NCI-H510A treated with DMSO at 0.1 percent for 48 hours (cell line): ENCODE data around the gene CEP128.

Experiments
- DNase-seq: peaks from one replicate; lab custom pipeline; 2025; lab: John Stamatoyannopoulos, UW

CEP128 gene

GRCh38 chr14:80771201-80771600 lies 170.3 kb downstream of the CEP128 start:
- no peak for DNase-seq

DNA sequence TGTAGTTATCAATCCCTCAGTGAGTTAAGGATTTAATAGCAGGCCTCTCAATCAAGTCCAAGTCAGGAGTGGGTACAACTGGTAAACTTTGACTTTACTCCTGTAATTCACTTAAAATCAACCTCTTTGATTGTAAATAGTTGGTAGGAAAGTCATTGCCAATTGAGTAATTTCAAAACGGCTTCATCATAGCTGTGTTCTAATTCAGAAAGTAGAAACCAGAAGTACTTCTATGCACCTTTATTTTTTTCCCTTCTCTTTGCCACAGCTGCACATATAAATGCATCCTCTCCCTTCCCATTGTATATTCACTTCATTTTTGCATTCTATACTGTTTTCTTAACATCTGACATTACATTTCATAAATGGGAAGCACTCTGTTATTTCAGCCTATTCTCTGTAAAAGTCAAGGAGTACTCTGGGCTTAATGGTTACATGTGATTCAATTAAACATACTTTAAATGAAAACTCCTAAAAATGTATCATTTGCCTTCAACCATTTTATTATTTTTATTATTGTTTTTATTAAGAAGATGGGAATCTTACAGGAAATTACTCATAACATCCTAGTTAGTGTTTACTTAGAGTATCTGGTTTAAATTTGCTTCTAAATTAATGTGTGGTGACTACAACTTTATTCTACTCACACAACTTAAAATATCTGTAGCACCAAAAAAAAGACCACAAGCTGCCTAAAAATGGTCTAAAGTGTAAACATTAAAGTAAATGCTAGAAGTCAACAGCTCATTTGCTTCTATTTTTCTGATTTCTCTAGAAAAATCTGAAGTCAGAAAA lies 171.2 kb downstream of the CEP128 start:
- no peak for DNase-seq

DNA sequence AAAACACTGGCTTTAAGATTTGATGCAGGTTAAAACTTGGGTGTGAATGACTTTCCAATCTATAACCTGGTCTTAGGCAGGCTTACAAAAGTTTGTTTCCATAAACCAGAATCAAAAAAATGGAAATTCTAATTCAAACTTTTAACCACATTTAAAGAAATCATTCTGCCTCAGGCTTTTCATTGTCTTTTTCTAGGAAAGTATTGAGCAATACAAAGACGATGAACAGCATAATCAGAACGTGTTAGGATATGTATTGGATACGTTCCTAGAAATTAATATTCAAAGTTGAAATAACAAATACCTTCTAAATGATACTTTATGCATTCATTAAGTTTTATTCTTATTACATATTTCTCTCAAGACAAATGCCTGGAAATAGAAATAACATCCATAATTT lies 172.9 kb downstream of the CEP128 start:
- no peak for DNase-seq

DNA sequence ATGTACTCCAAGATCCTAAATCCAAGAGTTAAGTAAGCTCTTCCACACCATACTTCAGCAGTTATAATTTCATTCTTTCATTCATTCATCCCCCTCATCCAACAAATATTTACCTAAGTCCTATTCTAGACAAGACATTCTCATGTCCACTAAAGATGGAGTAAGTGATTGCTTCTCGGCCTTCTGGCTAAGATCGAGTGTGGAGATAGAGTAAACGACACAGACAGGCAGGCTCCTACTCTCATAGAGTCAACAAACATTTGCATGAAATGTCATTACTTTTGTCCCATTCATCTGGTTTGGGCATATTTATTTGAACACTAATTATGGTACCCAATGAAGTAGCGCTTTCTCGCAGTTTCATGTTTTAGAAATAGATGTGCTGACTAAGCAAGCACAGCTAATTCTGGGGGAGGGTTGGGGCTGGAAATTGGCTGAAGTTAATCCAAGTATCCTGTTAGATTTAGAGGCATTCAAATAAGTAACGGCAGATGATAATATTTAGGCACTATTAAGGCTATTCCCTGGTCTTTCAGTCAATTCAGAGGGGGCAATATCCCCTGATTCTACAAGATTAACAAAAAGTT lies 176.5 kb downstream of the CEP128 start:
- DNase-seq, result no peak

GRCh38 chr14:80764496-80764895 lies 177.0 kb downstream of the CEP128 start:
- no peak for DNase-seq

- DNase-seq, result no peak
Measured at GRCh38 chr14:80762641-80763228, 178.8 kb downstream of the CEP128 start.

GRCh38 chr14:80754696-80755095 lies 186.8 kb downstream of the CEP128 start:
- no peak for DNase-seq

DNA sequence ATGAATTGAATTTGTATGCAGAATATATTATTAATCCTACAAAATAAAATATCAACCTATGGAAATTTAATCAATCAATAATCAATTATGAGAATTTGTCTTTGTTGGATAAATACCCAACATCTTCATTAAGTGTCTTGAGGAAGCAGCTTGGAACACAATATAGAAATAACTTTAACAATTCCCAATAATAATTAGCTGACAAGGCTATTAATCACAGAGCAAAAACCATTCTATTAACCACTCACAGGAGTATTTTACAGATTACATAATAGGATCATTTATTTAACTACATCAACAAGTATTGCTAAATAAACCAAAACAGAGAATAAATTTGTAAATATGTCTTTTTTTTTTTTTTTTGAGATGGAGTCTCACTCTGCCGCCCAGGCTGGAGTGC lies 190.3 kb downstream of the CEP128 start:
- DNase-seq, result no peak

GRCh38 chr14:80726211-80726610 lies 215.3 kb downstream of the CEP128 start:
- DNase-seq, result no peak

GRCh38 chr14:80718940-80719339 lies 222.6 kb downstream of the CEP128 start:
- DNase-seq, result no peak

- no peak for DNase-seq
Measured at GRCh38 chr14:80714474-80714873, 227.1 kb downstream of the CEP128 start.

DNA sequence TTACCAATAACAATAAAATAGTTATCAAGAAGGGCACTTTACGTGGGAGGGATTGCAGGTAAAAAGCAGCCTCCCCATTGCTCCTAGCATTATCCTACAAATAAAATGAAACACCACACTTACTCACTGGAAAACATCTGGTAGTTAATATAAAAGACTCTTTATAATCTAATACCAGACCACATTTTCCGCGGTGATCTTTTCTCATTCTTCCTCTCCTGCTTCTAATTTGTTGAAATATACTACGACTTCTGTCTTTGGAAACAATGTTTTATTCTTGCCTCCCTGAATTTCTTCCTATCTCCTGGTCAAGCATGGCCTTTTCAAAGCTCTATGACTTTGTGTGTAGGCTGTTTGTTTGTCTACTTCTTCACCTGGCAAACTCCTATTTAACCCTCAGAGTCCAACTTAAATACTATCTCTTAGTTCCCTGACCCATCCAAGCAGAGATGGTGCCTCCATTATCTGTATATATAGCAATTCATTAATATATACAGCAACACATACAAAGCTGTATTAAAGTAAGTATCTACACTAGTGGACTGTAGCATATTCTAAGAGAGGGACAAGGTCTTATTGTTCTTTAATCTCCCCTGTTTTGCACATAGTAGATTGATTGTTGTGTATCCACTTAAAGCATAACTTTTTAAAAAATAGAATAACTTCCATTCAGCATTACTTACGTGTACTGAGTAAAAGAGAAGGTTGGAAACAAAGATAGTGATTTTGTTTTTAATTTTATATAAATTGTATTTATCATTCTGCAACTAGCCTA lies 228.3 kb downstream of the CEP128 start:
- no peak for DNase-seq

- DNase-seq, result no peak
Measured at GRCh38 chr14:80705241-80705980, 236.1 kb downstream of the CEP128 start.

- DNase-seq, result no peak
Measured at GRCh38 chr14:80700601-80701000, 240.9 kb downstream of the CEP128 start.

- DNase-seq, result no peak
Measured at GRCh38 chr14:80699861-80700260, 241.7 kb downstream of the CEP128 start.

DNA sequence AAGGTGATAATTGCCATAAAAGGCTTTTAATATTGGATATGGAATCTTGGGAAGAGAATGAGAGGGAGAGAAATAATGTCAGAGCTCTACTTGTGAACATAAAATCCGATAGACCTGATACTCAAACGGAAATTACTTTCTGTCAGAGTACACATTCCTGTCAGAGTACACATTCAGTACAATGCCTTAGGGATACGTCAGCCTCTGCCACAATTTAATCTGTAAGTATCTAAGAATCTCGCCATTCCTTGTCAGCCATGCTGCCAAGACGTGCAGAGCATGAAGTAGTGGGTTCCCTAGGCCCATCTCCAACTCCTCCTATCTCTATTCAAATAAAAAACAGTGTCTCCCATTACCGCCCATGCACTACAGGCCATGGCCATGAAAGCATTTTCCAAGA lies 242.6 kb downstream of the CEP128 start:
- no peak for DNase-seq

DNA sequence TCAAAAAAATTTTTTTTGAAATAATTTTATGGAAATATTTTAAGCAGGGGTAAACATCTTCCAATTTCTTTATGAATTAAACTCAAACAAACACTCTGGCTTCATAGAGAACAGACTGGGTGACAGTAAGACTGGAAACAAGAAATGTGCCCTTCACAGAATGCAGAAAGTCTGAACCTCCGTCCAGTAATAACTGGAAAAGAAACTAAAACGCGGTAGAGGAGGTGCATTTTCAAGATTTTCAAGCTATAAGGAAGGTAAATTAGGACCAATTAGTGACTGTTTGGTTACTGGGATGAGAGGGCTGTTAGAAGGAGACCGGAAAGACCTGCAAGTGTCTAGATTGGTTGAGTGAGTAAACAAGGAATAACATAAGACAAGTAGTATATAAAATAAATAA lies 245.7 kb downstream of the CEP128 start:
- no peak for DNase-seq

DNA sequence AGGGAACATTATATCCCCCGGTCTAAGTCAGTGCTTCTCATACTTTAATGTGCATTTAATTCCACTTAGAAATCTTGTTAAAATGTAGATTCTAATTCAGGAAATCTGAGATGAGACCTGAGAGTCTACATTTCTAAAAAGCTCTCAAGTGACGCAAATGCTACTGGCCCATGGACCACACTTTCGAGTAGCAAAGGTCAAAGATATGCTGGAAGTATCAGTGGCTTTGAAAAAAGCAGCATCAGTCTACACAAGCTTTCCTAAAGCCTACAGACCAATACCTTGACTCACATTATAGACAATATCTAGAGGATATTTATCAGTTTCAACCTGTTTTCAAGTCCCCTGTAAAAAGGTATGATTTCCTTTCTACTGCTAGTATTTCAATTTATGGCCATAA lies 248.6 kb downstream of the CEP128 start:
- no peak for DNase-seq

DNA sequence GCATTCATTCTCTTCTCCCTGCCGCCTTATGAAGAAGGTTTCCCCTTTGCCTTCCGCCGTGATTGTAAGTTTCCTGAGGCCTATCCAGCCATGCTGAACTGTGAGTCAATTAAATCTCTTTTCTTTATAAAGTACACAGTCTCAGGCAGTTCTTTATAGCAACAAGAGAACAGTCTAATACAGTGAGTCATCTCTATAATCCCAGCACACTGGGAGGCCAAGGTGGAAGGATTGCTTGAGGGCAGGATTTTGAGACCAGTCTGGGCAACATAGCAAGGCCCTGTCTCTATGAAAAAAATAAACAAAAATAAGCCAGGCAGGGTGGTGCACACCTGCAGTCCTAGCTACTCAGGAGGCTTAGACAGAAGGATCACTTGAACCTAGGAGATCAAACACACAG lies 259.9 kb downstream of the CEP128 start:
- DNase-seq, result no peak

GRCh38 chr14:80679273-80679672 lies 262.3 kb downstream of the CEP128 start:
- DNase-seq, result no peak

DNA sequence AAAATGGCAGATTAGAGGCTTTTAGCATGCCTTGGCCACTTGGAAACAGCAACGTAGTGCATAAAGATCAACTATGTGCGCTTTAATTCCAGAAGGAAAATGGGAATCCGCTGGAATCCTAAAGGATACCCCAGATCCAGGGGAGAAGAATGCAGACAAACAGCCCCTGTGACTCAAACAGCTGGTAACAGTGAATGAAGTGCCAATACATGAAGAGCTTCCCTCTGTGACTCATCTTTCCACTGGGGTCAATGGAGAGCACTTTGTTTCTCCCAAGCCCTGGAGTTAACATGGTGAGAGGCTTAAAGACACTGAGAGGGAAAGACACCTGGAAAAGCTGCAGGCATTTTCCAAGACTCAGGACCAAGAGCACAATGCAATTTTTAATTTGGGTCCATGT lies 263.1 kb downstream of the CEP128 start:
- DNase-seq, result no peak

- no peak for DNase-seq
Measured at GRCh38 chr14:80669426-80669825, 272.1 kb downstream of the CEP128 start.
